H1 (cell line): ENCODE measurements around the gene UTP20. TPM values are rescaled to one million over a fixed set of nuclear protein-coding genes. Genes with fewer than 3 reads are reported as not detected.

Experiments used
- BACH1 ChIP-seq: IDR thresholded peaks from 2 replicates; pipeline ENCODE4 v1.6.1; 2012; ENCODE audit warnings: low read length, improper control_type of control experiment
- EGR1 ChIP-seq: IDR thresholded peaks from 2 replicates; pipeline ENCODE4 v1.6.1; 2011; ENCODE audit warnings: low read depth, low read length, borderline replicate concordance
- EP300 ChIP-seq, 2 experiments: IDR thresholded peaks; 1 replicate in 1 of 2; 2 replicates in 1 of 2; pipeline ENCODE4 v1.6.1; 2011 to 2012; ENCODE audit warnings: low read depth in 2 of 2, low read length in 2 of 2, mild to moderate bottlenecking in 2 of 2, borderline replicate concordance in 1 of 2, inconsistent platforms in 1 of 2, moderate library complexity in 1 of 2
- EZH2 ChIP-seq: fragments of 200-600 bp; sonication (generic); IDR thresholded peaks from 2 replicates; pipeline ENCODE4 v1.7.1; 2012; ENCODE audit warnings: low read depth, mild to moderate bottlenecking, moderate library complexity, low read length, inconsistent platforms; ENCODE audit not compliant: severe bottlenecking
- POLR2AphosphoS5 ChIP-seq: IDR thresholded peaks from 2 replicates; pipeline ENCODE4 v1.6.1; 2011; ENCODE audit warnings: low read depth, low read length
- SP4 ChIP-seq: IDR thresholded peaks from 2 replicates; pipeline ENCODE4 v1.6.1; 2012; ENCODE audit warnings: low read length, inconsistent platforms
- polyA plus RNA-seq, 7 experiments: library from polyadenylated mRNA; depleted of rRNA in 3 of 7; stranded (reverse) in 5 of 7; unstranded in 2 of 7; fragments of >200 nt in 5 of 7; fragments of 200-250 nt in 2 of 7; gene quantifications; 1 replicate in 5 of 7; 2 replicates in 1 of 7; 4 replicates in 1 of 7; pipeline versions ENCODE4 v1.2.1 to v1.2.3, GENCODE V29; 2011 to 2013; ENCODE audit warnings: missing spikeins in 2 of 7, mixed read lengths in 2 of 7
- total RNA-seq: library from RNA; stranded (reverse); fragmentation: NEBNext Ultra II Directional; extraction: Animal tissue kit (Norgen Biotek cat#: 25700); gene quantifications from 2 replicates; pipeline ENCODE4 v1.2.1, GENCODE V29; 2021
- TF ChIP-seq, protein P1 (sequence below), 3 experiments: IDR thresholded peaks; 1 replicate in 2 of 3; 2 replicates in 1 of 3; pipeline versions ENCODE4 v1.5.1 to v1.6.1; 2011; ENCODE audit warnings: low read length in 3 of 3, mild to moderate bottlenecking in 3 of 3, inconsistent platforms in 2 of 3, low read depth in 1 of 3, moderate library complexity in 1 of 3; ENCODE audit not compliant: insufficient read depth in 1 of 3; ENCODE audit errors: control extremely low read depth in 1 of 3

UTP20 gene
- total and polyA plus RNA-seq, 2 of the 8 experiments (the other 6 are each of a cell fraction or from before 2014, with no cell fraction given): 8.5 to 48.4 TPM

DNA sequence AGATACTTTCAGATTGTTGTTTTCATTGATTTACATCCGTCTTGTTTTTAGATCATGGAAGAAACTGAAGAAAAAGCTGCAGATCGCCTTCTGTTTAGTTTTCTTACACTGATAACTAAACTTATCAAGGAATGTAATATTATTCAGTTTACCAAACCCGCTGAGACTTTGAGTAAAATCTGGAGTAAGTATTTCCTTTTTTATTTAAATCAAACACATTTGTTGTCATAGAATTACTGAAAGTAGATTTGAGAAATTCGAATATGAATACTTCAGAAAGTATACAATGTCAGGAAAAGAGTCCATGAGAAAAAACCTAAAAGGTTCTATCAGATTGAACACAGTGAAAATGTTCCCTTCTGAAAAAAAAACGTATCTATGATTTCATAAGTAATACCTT is 95.7 kb downstream of the UTP20 start (continued):
- TF ChIP-seq, protein P1, sequence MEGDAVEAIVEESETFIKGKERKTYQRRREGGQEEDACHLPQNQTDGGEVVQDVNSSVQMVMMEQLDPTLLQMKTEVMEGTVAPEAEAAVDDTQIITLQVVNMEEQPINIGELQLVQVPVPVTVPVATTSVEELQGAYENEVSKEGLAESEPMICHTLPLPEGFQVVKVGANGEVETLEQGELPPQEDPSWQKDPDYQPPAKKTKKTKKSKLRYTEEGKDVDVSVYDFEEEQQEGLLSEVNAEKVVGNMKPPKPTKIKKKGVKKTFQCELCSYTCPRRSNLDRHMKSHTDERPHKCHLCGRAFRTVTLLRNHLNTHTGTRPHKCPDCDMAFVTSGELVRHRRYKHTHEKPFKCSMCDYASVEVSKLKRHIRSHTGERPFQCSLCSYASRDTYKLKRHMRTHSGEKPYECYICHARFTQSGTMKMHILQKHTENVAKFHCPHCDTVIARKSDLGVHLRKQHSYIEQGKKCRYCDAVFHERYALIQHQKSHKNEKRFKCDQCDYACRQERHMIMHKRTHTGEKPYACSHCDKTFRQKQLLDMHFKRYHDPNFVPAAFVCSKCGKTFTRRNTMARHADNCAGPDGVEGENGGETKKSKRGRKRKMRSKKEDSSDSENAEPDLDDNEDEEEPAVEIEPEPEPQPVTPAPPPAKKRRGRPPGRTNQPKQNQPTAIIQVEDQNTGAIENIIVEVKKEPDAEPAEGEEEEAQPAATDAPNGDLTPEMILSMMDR (IDR thresholded peaks at IDR 0.05; ENCODE audit: control extremely low read depth in 1 of 3, insufficient read depth in 1 of 3, low read depth in 1 of 3, low read length in 3 of 3): no peak
- TF ChIP-seq EP300 (IDR thresholded peaks at IDR 0.05; ENCODE audit: borderline replicate concordance in 1 of 2, low read depth in 2 of 2, low read length in 2 of 2) (no peak), EZH2 (no peak), EGR1 (no peak), BACH1 (no peak), POLR2AphosphoS5 (no peak), SP4 (no peak)
